Muscle of back (tissue), 13 donors: ENCODE results near the gene HDAC8. TPM values are rescaled to one million over a fixed set of nuclear protein-coding genes. Genes with fewer than 3 reads are reported as not detected.
"Not testable (repeated sequence)": the region's sequence is repeated elsewhere in the genome, so short reads cannot be mapped to it uniquely, and the experiment has no call there.

Experiments used
- DNase-seq, 3 donors: peaks; one replicate each; pipeline versions ENCODE4 v3.0.0 to v3.0.0-alpha.2; 2013
- long read RNA-seq, 9 donors: transcript quantifications; one replicate each; lab custom pipeline, GENCODE V29; 2026
- polyA plus RNA-seq, 10 donors: library from polyadenylated mRNA; unstranded; fragments of 120-200 nt; gene quantifications; one replicate each; pipeline ENCODE4 v1.2.1, GENCODE V29; 2013; ENCODE audit not compliant: insufficient read length in 10 of 10

Gene HDAC8
- polyA plus RNA-seq, result 10 to 100 TPM; 14.2 to 27.0 (median 18.5) TPM
- long read RNA-seq, donor 1, full-length matches to known transcripts, result 5 of 5 reads
- long read RNA-seq, donor 1, partial matches to known transcripts, result 0 of 5 reads
- long read RNA-seq, donor 1, other reads (novel, unspliced or antisense), result 0 of 5 reads
- long read RNA-seq, donor 2, partial matches to known transcripts, result 0 of 2 reads
- long read RNA-seq, donor 2, other reads (novel, unspliced or antisense), result 0 of 2 reads
- long read RNA-seq, donor 3, result 0 reads
- long read RNA-seq, donor 4, partial matches to known transcripts, result 0 of 2 reads
- long read RNA-seq, donor 4, other reads (novel, unspliced or antisense), result 0 of 2 reads
- long read RNA-seq, donor 5, partial matches to known transcripts, result 0 of 5 reads
- long read RNA-seq, donor 5, other reads (novel, unspliced or antisense), result 0 of 5 reads
- long read RNA-seq, donor 6, partial matches to known transcripts, result 0 of 7 reads
- long read RNA-seq, donor 6, other reads (novel, unspliced or antisense), result 0 of 7 reads
- long read RNA-seq, donor 7, partial matches to known transcripts, result 0 of 2 reads
- long read RNA-seq, donor 7, other reads (novel, unspliced or antisense), result 0 of 2 reads
- long read RNA-seq, donor 8, partial matches to known transcripts, result 0 of 4 reads
- long read RNA-seq, donor 8, other reads (novel, unspliced or antisense), result 0 of 4 reads
- long read RNA-seq, donor 9, partial matches to known transcripts, result 0 of 2 reads
- long read RNA-seq, donor 9, other reads (novel, unspliced or antisense), result 0 of 2 reads

DNA sequence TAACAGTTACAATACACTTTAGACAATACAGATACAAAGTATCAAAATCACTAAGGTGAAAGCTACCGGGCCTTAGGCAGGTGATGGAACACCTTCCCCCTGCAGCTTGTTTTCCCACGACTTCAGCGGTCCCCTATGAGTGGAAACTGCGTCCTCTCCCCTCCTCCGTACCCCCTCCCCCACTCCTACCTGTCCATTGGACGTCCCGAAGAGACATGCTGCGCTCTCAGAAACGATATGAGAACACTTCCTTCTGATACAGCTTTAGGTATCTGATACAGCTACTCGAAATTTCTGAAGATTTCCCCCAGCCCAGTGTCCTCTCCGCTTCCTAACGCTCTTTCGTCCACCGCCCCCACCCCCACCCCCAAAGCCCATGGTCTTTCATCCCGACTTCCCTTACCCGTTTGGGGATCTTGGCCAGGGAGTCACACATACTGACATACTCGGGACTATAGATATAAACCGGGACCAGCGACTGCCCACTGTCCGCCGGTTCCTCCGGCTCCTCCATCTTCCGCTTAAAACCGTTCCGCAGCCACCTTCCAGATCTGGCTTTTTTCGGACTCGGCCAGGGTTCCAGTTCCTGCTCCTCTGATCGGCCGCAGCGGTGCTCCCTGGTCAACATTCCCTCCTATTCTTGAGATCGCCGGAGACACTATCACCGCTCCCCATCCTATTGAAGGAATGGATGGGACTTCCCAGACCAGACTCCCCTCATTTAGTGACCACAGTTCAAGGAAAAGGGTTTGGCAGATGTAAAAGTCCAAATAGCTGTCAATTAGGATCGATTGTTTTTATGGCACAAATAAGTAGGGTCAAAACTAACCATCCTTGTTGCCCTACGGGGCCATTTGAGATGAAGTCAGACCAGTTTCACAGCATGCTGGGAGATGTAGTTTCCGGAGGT lies at the start of gene HDAC8:
Gene HDAC8, minus strand, starts transcription at position 596 of the 910 bp plus-strand sequence. Its CDS starts 82 bp downstream, at position 514.
- peak; percentile 79 to 94 (median 84) for DNase-seq

GRCh38 chrX:72621625-72622485 lies 49.2 kb upstream of the HDAC8 start:
- no peak for DNase-seq

DNA sequence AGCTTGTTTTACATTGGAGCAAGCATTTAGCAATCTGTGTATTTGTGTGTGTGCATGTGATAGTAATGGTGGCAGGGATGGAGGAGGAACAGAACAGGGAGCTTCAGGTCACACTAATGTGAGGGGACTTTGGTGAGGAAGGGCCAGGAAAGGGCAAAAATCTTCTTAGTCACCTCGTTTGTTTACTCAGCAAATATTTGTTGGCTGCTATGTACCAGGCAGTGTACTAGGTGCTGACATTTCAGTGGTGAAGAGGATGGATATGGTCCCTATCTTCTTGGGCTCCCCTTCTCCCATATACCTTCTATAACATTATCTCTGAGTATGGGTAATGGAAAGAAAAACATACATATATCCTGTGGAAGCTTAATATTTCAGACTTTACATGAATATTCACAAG lies 48.5 kb upstream of the HDAC8 start:
- no peak for DNase-seq

DNA sequence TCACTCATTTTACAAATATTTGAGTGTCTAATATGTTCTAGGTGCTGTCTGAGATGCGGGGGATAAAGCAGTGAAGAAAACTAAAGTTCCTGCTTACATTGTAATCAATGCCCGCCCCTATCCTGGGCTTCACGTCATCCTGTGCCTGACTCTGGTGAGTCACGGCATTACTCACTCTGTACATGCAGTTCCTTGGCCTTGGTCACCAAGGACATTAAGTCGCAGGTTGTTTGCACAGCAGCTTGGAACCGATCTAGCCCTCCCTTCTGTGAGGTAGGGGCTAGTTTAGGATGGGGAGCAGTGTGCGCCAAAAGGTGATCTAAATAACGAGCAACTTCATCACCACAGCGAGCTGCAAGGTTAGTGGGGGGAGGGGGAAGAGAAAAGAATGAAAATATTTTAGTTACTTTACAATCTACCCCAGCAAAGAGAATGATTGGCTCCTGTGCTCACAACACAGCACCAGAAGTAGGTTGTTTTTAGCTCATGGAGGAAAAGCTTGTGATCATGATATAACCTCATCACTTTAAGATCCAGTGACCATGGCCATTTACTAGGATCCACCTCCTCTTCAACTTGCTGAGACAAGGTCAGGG lies 48.0 kb upstream of the HDAC8 start:
- peak in 1 of 3 donors; percentile 32 for DNase-seq

- peak in 1 of 3 donors; percentile 2 for DNase-seq
Observed at GRCh38 chrX:72609313-72609712, 36.7 kb upstream of the HDAC8 start.

DNA sequence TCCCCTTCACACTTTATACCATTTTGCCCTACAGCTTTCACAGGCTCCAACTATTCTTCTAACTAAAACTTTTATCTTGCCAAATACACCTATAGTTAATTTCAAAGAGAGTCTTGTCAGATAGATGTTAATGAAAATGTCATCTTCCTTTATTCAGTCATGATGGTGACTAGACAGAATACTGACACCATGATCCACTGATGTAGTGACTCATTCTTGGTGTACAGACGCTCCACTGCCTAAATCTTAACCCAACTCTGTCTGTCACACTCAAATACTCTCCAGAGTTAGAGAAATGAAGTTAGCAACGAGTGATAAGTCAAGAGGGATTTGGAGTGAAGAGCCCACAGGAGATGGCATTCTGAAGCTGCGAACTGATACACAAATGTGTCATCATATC lies 32.1 kb upstream of the HDAC8 start:
- DNase-seq, result no peak

- DNase-seq, result no peak
Observed at GRCh38 chrX:72604112-72604511, 31.5 kb upstream of the HDAC8 start.

- DNase-seq, result not testable (repeated sequence)
Observed at GRCh38 chrX:72591038-72591437, 18.4 kb upstream of the HDAC8 start.

GRCh38 chrX:72584163-72584562 lies 11.5 kb upstream of the HDAC8 start:
- DNase-seq, result no peak

DNA sequence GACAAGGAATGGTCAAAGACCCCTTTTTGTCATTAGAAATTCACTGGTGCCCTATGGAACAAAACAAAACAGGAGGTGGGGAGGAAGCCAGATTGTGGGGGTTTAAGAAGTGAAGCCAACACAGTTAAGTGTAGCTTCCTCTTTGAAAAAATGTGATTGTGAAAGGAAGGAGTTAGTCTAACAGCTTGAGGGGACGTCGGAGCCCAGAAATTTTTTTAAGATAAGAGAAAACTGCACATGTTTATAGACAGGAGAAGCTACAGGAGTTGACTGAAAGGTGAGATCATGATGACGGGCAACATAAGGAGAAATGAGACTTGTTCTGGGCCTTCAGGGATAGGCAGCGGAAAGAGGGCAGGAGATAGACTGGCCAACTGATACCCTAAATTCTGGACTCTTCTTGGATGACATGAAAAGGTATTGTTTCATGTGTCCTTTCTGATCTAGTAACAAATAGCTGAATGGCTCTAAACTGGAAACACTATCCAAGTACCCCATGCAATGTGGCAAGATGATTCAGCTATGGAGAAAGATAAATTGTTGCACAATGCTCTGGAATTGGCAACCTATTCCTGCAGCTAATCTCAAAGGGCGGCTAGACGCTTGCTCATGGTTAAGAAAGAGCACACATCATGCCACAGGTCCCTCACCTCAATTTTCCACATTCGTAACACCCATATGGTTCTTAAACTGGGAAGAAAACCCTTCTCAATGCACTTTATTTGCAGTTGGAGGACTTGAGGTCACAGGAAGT lies 3.7 kb upstream of the HDAC8 start:
- DNase-seq, result no peak

DNA sequence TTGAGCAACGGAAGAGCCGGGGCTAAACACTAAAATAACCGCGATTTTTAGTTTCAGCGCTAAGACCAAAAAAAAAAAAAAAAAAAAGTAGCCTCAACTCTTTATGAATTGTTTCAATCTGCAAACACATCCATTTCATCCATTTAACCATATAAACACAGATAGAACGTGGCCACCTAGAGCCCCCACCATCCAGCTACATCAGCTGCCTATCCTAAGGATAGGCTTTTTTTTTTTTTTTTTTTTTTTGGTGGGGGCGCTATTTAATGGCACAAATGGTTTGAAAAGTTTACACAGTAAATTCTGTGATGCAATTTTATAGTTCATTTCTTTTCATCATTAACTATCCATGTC lies 492 bp upstream of the HDAC8 start:
- no peak for DNase-seq

DNA sequence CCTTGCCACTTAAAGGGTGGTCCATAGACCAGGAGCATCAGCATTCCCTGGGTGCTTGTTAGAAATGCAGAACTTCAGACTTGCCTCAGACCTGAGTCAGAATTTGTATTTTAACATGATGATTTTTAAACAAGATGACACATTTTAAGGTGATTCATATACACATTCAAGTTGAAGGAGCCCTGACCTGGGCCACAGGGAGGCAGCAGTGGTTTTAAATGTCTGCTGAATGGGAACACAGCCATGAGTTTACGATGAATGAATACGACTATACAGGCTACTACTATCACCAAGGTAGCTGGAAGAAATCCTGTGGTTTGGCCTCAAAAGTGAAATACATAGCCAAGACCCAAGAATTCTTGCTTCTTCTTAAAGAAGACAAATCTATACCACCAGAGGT lies 2.9 kb downstream of the HDAC8 start:
- peak in 1 of 3 donors; percentile 24 for DNase-seq

GRCh38 chrX:72568406-72569092 lies 4.1 kb downstream of the HDAC8 start:
- DNase-seq, result no peak

GRCh38 chrX:72566448-72566847 lies 6.2 kb downstream of the HDAC8 start:
- DNase-seq, result no peak

GRCh38 chrX:72559655-72560054 lies 13.0 kb downstream of the HDAC8 start:
- DNase-seq, result not testable (repeated sequence)

GRCh38 chrX:72554448-72555140 lies 18.0 kb downstream of the HDAC8 start:
- DNase-seq, result no peak

- not testable (repeated sequence) for DNase-seq
Observed at GRCh38 chrX:72552443-72552842, 20.2 kb downstream of the HDAC8 start.

- no peak for DNase-seq
Observed at GRCh38 chrX:72545990-72546389, 26.7 kb downstream of the HDAC8 start.
